ENCODE measurements around the gene FIGN. TPM values are rescaled to one million over a fixed set of nuclear protein-coding genes. Genes with fewer than 3 reads are reported as not detected.

Gene FIGN, protein sequence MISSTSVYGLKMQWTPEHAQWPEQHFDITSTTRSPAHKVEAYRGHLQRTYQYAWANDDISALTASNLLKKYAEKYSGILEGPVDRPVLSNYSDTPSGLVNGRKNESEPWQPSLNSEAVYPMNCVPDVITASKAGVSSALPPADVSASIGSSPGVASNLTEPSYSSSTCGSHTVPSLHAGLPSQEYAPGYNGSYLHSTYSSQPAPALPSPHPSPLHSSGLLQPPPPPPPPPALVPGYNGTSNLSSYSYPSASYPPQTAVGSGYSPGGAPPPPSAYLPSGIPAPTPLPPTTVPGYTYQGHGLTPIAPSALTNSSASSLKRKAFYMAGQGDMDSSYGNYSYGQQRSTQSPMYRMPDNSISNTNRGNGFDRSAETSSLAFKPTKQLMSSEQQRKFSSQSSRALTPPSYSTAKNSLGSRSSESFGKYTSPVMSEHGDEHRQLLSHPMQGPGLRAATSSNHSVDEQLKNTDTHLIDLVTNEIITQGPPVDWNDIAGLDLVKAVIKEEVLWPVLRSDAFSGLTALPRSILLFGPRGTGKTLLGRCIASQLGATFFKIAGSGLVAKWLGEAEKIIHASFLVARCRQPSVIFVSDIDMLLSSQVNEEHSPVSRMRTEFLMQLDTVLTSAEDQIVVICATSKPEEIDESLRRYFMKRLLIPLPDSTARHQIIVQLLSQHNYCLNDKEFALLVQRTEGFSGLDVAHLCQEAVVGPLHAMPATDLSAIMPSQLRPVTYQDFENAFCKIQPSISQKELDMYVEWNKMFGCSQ
- polyA plus RNA-seq (2014; cell fraction: cytosol; rRNA removed): 12.9 and 13.0 TPM in 2 replicates
- polyA plus RNA-seq (2014; cell fraction: nucleus; rRNA removed): 13.8 and 22.1 TPM in 2 replicates

DNA sequence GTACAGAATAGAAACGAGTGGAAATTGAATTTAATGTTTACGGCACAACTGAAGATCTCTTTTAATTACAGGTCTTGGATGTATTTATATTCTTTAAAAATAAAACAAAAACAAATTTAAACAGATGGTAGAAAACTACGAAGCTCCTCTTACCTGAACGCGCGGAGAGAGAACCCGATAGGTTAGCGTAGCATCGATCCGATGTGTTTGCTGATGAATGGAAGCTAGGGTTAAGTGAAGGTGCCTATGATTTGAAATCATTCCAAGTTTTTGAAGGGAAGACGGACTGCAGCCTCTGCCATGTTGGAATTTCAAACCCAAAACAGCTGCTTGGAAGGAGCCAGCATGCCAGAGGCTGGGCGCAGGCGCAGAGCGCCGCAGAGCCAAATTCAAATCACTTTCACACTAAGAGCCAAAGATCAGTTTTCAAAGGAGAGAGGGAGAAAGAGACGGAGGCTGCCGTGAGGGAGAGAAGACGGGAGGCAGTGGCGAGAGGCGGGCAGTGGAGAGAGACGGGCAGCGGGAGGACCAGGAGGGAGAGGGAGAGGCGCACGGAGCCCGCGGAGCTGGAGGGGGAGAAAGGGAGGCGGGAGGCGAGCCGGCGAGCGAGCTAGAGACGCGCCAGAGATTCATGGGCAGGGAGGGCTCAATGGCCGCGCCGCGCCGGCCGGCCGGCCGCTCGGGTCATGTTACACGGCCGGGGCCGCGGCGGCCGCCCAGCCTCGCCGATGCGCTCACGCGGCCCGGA lies at the start of gene FIGN:
FIGN (minus strand) TSS at position 324 of the 748 bp plus-strand sequence. CDS start 1,081 bp downstream, outside the sequence.
- peak; percentile 86 for DNase-seq (ENCODE audit: low spot score)

DNA sequence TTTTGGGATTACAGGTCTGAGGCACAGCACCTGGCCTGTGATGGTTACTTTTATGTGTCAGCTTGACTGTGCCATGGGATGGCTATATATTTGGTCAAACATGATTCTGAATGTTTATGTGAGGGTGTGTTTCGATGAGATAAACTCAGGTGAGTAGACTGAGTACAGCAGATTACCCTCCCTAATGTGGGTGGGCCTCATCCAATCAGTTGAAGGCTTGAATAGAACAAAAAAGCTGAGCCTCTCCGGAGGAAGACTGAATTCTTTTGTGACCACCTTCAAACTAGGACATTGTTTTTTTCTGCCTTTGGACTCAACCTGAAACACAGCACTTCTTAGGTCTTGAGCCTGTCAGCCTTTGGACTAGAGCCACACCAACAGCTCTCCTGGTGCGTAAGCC lies 49.4 kb upstream of the FIGN start:
- no peak for DNase-seq (ENCODE audit: low spot score)

DNA sequence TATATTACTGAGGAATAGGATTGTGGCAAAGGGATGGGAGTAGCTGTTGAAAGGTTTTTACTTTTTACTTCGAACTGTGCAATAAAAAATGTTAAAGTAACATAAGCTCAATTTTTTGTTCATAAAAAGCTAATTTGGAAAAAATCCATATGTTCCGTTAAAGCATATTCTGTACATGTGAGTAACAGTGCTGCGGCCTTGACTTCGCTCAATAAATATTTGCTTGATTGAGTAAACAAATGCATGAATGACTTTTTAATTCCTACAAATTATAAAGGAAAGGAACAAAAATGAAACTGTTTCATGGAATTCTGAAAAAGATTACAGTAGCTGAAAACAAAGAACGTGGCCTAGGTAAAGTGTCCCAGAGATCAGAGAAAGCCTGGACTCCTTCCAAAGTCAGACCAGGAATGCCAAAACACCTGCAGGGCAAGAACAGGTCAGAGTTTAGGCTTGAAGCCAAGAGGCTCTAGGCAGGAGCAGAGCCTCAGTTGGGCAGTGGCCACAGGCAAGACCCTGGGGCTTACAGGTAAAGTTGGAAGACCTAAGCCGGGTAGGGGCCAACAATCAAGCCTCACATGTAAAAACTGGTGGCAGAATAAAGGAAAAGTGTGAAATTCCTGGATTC lies 44.3 kb upstream of the FIGN start:
- DNase-seq (ENCODE audit: low spot score): no peak

DNA sequence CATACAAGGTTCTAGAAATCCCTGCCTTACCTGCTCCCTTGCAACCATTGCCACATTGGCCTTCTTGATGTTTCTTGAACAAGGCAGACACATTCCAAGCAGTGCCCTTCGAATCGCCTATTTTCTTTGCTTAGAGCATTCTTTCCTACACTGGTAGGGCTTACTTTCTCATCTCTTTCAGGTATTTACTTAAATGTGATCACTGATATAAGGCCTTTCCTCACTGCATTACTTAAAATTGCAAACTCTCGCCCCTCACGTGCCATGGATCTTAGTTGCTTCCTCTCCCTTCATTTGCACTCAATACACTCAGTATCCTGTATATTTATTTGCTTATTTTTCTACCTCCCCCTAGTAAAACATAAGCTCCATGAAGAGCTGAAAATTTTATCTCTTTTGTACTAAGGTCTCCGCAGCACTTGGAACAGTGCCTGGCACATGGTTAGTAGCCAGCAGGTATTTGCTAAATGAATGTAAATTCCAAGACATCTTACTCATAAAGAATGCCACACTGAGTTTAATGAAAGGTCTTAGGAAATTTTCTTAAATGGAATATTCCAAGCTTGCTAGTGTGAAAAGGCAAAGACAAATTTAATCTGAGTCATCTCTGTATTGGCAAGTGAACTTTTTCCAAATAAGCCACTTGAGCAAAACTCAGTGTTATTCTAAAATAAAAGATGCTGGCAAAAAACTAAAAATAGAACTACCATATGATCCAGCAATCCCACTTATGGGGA lies 42.4 kb upstream of the FIGN start:
- no peak for DNase-seq (ENCODE audit: low spot score)

DNA sequence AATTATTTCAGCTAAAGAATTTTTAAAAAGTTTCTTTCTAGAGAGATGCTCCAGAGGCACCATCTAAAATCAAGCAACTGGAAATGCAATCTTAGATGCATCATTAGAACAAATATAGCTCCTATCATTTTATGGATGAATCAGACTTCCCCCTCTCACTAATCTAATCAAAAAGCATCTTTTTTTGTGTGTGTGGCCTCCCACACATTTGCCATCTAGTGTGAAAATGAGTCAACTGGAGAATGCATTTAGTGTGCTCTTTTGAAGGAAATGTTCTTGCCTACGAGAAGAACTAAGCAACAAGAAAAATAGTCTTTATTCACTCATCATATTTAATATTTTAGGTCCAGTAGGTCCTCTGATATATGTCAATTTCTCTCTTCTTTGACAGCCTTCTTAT lies 39.5 kb upstream of the FIGN start:
- no peak for DNase-seq (ENCODE audit: low spot score)

DNA sequence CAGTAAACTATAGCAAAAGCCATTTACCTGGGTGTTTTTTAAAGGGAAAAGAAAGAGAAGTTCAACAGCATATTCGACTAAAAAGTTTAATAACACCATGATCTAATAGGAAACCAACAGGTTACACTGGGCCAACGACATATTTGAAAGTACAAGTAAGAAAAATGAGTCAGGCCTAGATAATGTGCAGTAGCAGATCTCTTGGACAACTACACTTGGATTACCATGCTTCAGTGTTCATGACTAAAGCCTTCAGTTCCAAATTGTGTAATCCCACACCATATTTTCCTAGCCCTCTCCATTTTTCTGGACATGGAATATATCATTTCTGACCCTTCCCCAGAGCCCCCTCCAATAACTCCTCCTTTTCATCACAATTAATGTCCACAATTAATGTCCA lies 39.1 kb upstream of the FIGN start:
- no peak for DNase-seq (ENCODE audit: low spot score)

DNA sequence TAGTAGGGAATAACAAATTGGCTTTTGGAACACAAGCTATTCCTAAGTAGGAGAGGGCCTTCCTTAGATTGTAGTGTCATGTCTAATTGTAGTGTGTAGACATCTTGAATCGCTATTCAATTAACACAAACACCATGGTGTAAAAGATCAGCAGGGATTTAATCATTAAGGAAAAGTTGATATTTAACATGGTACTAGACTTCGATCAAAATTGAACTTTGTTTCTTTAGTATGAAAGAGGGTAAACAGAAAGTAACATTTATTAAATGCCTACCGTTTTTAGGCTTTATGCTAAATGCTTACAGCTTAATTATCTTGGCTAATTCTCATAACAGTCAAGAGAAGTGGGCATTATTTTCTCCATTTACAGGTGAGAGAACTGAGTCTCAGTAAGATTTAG lies 37.5 kb upstream of the FIGN start:
- no peak for DNase-seq (ENCODE audit: low spot score)

DNA sequence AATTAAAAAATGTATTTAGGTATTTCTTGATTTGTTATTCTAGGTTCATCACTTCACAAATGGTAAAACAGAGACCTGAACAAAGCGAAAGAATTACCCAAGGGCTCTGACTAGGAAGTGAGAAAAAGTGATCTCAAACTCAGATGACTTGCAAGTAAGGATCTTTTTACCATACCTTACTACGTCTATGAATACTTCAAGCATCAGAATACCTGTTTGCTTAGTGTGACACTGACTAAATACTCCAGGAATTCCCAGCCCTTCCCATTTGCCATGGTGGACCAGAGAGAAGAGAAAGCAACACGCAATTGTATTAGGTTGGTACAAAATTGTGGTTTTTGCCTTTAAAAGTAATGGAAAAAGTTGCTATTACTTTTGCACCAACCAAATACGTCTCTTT lies 35.8 kb upstream of the FIGN start:
- DNase-seq (ENCODE audit: low spot score): no peak

DNA sequence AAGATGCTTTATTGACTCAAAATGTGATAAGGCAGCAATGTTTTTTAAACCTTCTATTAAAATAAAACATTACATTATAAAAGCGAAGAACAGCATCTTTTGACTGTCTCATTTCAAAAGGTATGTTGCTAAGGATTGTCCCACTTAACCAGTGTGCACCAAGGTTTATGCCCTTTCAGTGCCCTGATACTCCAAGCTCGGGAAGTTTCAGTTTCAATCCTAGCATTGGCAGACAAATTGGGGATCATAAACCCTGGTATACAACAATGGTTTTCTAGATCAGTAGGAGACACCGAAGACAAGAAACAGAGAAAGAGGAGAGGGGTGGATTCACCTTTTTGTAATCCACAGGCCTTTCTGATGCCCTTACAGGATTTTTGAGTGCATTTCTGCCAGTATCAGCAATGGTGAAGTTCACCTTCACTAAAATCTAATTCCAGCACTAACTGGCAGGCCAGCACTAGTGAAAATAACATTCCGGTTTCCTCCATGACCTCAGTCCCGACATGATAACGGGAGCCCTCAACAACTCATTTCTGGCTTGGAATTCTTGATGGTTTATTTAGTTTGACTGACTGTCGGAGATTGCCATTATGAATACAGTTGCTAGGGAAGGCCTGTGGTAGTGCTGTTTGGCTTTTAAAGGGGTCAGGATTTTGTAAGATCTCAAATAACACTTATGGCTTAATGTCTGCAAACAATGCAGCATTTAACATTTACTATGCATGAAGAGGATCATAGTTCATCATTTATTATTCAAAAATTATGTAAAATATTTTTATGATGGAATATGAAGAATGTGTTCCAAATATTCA lies 33.3 kb upstream of the FIGN start:
- DNase-seq (ENCODE audit: low spot score): no peak

DNA sequence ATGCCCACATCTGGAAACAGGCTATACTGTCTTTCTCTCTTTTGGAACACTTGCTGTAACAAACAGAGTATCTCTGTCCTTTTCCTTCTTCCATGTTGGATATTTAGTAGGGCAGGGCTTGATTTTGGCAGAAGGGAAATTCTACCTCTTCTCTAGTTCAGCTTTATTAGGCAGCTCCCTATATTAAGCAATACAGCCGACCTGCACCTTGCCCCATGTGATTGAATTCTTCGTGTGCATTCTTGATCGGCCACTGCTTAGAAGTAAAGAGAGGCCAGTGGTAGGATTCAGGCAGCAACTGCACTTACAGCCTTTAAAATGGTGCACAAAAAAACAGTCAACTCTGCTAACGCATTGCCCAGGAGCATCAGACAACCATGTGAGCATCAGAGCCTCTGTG lies 31.3 kb upstream of the FIGN start:
- DNase-seq (ENCODE audit: low spot score): no peak

DNA sequence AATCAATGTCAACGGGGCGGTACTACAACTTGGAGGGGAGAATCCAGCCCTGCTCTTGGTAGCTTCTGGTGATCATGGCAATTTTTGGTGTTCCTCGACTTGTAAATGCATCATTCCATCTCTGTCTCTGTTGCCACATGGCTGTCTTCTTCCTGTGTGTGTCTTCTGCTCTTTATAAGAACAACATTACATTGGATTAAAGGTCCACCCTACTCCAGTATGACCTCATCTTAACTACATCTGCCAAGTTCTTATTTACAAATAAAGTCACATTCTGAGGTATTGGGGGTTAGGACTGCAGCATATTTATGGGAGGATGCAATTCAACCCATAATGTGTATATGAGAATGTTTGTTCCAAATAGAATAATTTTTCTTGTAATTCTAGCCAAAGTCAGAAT lies 28.8 kb upstream of the FIGN start:
- no peak for DNase-seq (ENCODE audit: low spot score)

DNA sequence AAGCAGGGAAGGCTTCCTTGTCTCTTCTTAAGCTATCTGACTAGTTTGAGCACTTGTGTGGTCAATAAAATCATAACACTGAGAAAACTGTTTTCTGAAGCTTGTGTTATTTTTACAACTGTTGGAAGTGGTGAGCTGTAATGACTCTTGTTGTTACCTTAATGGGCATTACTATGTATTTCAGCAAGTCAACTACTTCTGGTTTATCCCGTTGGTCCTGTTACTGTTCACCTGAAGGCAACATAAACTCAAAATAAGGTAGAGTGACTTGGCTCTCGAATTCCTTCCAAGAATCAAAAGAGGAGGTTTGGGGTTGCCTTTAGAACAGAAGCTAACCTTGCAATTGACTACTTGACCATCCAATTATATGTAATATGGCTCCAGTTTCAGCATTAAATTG lies 23.2 kb upstream of the FIGN start:
- no peak for DNase-seq (ENCODE audit: low spot score)

DNA sequence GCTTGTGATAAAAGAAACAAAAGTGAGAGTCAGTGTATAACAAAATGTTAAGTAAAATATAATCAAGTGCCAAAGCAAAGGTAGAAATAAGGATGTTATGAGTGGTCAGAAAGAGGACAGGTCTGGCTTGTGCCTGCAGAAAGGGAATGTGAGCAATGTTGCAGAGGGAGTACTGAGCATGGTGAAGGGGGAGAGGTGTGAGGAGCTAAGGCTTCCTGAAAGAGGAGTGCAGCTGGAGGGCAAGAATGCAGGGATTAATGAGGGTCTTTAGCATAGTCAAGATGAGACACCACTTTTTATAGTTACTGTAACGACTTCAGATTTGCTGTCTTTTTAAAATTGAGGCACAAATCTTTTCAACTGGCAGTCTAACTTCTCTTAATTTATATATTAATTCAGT lies 22.0 kb upstream of the FIGN start:
- DNase-seq (ENCODE audit: low spot score): no peak

DNA sequence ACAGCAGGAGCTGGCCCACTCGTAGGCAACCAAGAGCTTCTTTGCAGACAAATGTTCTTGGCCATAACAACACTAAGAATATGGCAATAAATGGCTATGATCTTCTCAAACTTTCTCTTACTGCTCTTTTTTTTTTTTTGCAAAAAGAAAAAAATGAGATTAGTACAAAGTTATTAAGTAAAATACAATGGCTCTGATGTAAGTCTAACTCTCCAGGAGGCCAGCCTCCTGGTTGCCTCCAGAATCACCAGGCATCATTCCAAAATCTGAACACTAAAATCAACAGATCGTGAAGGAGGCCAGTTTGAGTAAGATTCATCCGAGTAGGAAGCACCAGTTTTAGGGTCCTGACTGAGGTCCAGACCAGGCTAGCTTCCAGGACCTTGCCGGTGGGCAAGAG lies 20.8 kb upstream of the FIGN start:
- DNase-seq (ENCODE audit: low spot score): no peak

DNA sequence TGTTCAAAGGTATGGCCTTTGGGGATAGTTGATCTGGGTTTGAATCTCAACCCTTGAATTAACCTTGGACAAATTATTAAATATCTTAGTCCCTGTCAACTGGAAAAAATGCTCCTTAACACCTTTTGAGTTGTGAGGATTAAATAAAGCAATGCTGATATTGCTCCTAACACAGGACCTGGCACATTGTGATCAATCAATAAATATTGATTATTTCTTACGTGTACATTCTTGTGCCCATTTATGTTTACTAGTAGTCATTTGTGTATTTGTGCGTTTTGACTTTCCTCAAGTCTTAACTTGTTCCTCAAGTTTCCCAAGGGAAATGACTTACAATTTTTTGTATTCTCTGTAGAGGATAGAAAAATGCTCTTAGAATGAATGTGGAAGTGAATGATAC lies 19.6 kb upstream of the FIGN start:
- no peak for DNase-seq (ENCODE audit: low spot score)

DNA sequence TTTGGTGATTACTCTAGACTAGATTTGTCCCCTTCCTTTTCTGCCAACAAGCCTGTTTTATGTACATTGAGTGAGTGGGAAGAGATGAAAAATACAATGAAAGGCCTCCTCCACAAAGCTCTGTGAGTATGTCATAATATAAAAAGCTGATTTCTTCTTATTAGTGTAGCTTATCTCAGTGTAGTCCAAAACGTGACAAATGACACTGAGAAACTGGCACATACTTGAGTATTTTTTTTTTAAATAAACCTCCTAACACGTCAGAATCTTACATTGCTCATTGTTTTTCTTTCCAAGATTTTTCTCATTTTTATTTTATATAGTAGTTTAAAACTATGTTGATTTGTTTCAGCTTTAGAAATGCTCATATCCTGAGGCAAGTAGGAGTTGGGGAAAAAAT lies 17.9 kb upstream of the FIGN start:
- no peak for DNase-seq (ENCODE audit: low spot score)

DNA sequence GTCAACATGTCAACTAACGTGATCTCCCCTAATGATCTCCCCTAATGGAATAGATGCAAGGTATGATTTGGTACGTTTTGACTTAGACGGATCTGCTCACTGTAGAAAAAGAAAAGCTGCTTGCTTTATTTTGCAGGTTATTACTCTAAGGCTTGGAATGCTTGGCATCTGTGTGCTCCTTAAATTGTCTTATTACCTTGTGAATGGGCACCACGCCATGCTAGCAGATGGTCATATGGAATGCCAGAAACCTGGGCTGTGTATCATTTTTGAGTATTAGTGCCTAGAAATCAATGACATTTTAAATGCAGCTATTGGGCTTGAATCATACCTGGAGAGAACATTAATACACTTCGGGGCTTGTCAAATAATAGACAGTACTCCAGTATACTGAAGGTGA lies 16.5 kb upstream of the FIGN start:
- no peak for DNase-seq (ENCODE audit: low spot score)

DNA sequence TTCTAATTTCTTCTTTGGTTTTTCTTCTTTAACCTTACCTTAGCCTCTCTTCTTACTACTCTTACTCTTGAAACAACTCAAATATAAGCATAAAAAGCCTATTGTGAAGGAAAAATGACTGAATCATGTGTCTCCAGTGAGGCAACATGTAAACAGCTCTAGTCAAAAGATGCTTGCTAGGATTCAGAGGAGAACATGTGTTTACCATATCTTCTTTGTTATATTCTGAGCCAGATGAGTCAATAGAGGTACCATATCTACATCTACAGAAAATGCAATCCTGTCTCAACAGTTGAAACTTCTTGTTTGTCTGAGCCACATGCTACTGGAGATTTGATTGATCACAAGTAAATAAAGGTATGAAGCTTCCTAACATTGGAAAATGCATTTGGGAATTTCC lies 15.9 kb upstream of the FIGN start:
- DNase-seq (ENCODE audit: low spot score): no peak

DNA sequence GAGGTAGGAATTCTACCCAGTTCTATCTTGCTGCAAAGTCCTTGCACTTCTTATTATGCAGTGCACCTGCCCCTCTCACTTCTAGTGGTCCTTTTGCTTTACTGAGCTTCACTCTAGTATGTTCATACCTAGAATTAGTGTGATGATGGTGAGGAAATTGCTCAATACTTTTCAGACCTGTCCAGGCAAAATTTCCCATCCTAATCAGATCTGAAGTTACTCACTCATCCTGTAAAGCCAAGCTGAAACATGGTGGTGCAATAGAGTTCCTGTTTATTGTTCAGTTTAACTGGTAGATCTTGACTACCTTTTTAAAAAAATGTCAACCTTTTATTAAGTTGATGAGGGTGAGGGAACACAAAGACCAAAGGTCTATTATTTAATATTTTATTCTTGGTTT lies 12.6 kb upstream of the FIGN start:
- no peak for DNase-seq (ENCODE audit: low spot score)

DNA sequence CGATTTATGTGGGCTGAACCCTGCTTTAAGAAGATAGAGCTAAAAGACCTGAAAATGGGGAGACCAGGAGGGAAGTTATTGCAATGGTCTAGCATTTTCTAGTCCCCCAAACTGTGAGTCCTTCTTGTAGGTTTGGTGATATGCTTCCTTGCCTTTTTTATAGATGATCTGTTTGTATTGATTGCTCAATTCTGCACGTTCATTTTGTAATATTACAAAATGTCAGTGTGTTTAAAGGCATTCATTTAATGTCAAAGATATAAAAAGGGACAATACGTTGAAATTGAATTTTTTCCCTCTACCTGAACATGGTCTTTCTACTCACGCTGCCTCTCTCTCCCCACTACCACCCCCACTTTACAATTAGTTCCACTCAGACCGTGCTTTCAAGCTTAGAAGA lies 5.6 kb upstream of the FIGN start:
- DNase-seq (ENCODE audit: low spot score): no peak
